GM21390 (cell line): ENCODE measurements around the gene CD151.

Source experiments
- ATAC-seq: cut with Tn5 transposase; IDR thresholded peaks from one replicate; pipeline ENCODE4 v1.9.1; 2021; ENCODE audit not compliant: unreplicated experiment

Gene CD151

GRCh38 chr11:832529-833113 is at the start of gene CD151:
CD151 (plus strand) TSS chr11:832952; CDS start chr11:836070, 3,118 bp downstream.
- ATAC-seq = no peak

- ATAC-seq = no peak
Measured at GRCh38 chr11:783581-784015, 49.2 kb upstream of the CD151 start.

DNA sequence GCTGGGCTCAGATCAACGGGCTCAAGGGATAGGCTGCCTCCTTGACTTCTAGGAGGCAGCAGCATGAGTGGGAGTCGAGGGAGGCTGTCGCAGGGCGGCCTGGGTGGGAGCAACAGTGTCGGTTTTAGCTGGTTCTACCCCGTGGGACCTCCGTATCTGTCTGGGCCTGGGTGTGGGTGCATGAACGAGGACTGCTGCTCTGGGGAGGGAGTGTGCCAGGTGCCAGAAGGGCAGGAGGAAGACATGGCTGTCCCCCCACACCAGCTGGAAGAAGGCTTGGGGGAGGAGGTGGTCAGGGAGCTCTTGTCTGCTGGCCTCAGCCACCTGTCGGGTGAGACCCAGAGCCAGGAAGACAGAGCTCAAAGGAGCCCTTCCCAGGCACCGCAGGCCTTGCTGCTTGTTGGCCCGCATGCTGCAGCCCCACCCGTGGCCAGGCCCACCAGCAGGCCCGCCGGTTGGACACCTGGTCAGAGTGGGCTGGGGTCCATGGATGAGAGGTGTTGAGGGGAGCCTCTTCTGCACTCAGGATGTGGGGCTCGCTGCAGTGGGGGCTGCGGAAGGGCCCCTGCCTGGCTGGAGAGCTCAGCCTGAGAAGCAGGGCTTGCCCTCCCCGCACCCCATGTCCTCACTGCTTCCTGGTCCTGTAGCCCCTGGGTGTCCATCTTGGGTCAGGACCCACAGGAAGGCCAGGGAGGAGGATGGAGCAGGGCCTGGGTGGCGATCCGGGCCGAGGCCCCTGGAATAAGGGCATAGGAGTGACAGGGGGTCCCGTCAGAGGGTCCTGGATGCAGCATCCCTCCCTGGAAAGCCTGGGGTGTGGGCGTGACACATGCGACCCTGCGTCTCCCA is 46.3 kb upstream of the CD151 start:
- ATAC-seq = no peak

DNA sequence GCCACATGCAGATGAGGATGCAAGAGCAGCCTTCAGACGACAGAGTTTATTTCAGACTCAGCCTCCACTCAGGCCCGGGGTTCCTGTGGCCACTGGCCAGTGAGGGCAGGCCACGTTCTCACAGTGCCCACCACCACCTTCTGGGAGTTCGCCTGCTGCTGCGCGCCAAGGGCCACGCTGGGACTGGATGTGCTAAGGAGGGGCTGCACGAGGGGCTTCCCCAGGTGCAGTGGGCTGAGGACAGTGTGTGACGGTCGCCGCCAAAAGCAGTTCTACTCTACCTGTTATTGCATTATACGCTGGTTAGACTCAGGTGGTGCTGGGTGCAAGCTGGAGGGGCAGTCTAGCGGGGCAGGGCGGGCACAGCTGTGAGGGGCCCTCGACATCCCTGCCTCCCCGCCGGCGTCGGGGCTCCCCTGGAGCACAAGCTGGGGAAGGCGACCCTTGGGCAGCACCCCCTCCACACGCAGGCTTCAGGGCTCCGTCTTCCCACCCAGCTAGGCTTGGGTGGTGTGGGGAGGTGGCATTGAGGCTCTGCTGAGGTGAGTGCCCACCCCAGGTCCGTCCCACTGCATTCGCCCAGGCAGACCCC is 45.6 kb upstream of the CD151 start:
- no peak for ATAC-seq

DNA sequence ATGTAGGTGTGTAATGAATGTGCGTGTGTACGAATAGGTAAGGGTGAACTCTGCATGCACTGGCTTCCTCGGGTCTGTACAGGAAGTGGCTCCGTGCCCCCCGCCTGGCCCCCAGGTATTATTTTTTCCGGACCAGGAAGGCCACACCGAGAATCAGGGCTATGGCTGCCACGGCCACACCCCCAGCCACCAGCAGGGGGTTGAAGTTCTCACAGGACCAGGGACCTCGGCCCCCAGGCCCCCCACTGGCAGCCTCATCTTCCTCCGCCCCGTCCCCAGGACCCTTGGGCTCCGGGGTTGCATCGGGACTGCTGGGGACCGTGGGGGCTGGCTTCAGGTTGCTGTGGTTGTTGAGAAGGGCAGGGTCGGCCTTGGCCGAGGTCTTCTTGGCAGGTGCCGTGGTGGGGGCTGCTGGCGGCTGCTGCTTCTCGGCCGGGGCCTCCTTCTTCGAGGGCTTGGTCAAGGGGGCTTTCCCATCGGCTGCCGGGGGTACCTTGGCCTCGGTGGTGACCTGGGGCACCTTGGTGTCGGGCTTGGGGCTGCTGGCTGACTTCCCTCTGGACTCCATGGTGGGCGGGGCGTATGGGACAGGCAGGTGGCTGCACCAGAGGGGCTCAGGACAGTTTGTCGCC is 44.6 kb upstream of the CD151 start:
- no peak for ATAC-seq

GRCh38 chr11:788953-789940 is 43.5 kb upstream of the CD151 start:
- ATAC-seq = no peak

GRCh38 chr11:789943-790342 is 42.8 kb upstream of the CD151 start, which contains the start of gene CEND1:
CEND1 (minus strand) TSS chr11:790090; CDS start chr11:788576, 1,514 bp downstream.
- ATAC-seq = no peak

DNA sequence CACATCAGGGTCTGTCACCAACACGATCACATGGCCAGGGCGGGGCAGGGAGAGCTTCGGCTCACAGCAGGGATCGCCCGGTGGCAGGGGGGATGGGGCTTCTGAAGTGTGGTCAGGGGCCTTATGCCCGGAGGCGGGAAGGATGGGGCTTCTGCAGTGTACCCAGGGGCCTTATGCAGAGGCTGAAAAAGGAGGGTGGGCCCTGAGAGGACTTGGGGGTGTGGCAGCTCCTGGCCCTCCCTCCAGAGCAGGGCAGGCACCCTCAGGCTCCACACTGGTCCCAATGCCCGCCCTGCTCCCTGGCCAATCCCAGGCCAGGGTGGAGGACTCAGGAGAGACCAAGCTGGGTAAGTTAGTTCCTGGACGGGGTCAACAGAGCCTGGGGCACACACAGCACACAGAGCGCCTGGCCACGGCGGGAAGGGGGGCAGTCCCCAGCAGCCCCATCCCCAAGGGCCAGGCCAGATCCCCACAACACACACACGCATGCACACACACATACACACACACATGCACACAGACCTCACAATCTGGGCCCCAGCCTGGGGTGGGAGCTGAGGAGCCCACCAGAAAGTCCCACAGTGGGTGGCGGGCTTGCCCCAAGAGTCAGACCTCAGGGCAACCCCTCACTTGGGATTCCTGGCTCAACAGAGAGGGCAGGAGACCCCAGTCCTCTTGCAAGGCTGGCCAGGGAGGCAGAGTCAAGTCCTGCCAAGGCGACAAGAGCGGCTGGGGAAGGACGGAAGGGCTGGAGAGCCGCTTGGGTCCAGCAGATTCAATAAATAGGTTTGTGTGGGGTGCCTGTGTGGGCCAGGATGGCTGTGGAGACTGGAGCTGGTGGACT is 41.8 kb upstream of the CD151 start:
- ATAC-seq = no peak

- no peak for ATAC-seq
Measured at GRCh38 chr11:791658-792534, 40.9 kb upstream of the CD151 start.

GRCh38 chr11:792535-792821 is 40.3 kb upstream of the CD151 start:
- no peak for ATAC-seq

GRCh38 chr11:792873-793272 is 39.9 kb upstream of the CD151 start:
- ATAC-seq = no peak

DNA sequence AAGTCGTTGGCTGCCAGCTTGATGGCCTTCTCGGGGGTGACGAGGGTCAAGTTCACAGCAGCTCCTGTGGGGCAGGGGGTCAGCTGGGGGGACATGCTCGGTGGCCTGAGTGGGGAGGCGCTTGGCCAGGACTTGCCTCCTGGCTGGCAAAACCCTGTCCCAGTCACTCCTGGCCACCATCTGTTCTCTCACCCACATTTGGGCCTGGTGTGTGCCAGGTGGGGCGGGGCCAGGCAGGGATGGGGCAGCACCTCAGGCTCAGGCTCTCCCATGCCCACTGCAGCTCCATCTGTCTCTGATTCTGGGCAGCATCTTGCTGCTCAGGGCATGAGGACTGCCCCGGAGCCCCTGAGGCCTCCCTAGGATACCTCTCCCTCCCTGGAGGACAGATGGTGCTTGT is 39.2 kb upstream of the CD151 start:
- ATAC-seq = no peak

DNA sequence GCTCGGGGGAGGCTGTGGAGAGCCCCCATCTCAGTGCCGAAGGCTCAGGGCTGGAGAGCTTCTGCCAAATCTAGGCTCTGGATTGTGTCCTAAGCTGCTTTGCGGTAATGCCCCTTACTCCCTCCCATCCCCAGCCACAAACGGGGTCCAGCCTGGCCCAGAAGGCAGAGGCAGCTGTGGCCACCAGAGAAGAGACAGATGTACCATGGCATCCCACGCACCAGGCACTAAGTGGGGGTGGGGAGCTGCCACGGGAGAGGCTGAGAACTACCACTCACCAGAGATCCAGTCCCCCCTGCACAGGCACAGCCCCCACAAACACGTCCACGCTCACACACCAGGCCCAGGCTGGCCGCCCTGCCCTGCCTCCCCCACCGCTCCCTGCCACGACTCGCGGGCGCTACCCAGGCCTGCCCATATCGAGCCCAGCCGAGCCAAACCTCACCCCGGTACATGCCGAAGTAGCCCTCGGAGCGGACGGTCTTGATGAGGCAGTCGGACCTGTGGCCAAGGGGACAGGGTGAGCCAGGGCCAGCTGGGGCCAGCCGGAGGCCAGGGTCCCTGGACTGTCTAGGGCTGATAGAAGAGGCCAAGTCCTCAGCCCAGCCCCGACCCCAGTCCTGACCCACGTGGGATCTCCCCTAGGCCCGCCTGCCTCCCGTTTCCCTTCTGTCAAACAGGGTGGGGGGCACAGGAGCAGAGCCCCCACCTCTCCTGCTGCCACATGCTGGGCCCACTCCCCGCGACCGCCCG is 38.6 kb upstream of the CD151 start:
- no peak for ATAC-seq

DNA sequence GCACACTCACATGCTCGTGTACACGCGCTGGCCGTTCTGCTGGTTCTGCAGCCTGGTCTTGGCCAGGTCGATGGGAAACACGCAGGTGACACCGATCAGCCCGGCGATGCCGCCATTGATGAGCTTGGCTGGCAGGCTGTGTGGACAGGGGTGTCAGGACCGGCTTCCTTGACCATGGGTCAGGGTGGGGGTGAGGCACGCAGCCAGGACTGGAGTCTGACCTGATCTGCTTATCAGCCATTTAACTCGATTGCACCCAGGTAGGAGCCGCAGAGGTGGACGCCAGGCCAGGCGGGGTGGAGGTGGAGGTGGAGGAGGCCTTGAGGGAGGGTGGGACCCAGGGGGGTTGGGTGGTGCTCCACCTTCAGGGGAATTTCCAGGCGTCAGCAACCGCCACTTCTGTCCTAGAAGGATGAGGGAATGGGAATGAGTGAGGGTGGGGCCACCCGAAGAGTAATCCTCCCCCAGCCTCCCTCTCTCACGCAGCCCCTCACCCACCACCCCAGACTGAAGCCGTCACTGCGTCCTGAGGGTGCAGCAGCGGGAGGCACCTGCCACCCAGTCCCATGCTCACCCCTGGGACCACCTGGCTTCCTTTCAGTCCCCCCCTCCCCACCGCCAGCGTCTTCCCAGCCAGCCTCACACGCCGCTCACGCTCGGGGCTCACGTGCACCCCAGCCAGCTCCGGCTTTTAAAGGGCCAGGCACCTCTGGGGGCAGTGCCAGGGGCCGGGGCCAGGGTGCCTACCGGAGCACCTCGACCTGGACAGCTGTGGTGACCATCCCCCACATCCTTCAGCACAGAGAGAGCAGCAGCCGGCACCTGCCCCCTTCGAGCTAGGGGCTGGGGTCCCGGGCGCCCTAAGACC is 37.8 kb upstream of the CD151 start:
- ATAC-seq = no peak

- ATAC-seq = no peak
Measured at GRCh38 chr11:795634-796564, 36.9 kb upstream of the CD151 start.
